IMR-90 (cell line): Measurements from ENCODE around the gene STOX2. TPM values are rescaled to one million over a fixed set of nuclear protein-coding genes. Genes with fewer than 3 reads are reported as not detected.

ENCODE experiments used
- ATAC-seq: fragments of 200-7000 bp; cut with Tn5 transposase; 2 replicates; pipeline ENCODE4 v1.9.1; 2020; ENCODE audit warnings: low read depth, mild to moderate bottlenecking, moderate library complexity
- BruUV-seq: library from RNA; stranded (reverse); fragments of 400-500 nt; replicated peaks from 2 replicates; lab custom pipeline; 2021; lab: Mats Ljungman, UMichigan
- CTCF ChIA-PET: fragments of 300-600 bp; formaldehyde crosslinking; extraction: SDS; loops from one replicate; lab custom pipeline; 2021; ENCODE audit warnings: antibody characterized with exemption; lab: Yijun Ruan, JAX
- POLR2A ChIA-PET: fragments of 300-600 bp; sonication (Branson Sonifier 250); formaldehyde crosslinking; loops from one replicate; lab custom pipeline; 2022; ENCODE audit warnings: antibody characterized with exemption; ENCODE audit not compliant: unreplicated experiment; lab: Charles Lee
- DNase-seq: peaks from one replicate; pipeline ENCODE4 v3.0.0; 2013
- H2AFZ ChIP-seq: replicated peaks from 2 replicates; pipeline ENCODE3; 2013; ENCODE audit warnings: low read length, mild to moderate bottlenecking; ENCODE audit not compliant: poor library complexity
- H2AK5ac ChIP-seq: 2 replicates; pipeline ENCODE4 v1.6.1; 2013; ENCODE audit warnings: low read depth, low read length, inconsistent platforms
- H2AK9ac ChIP-seq: replicated peaks from 2 replicates; pipeline ENCODE3; 2013; ENCODE audit warnings: mild to moderate bottlenecking, low read depth, low read length, moderate library complexity; ENCODE audit not compliant: poor library complexity
- H2BK120ac ChIP-seq: 2 replicates; pipeline ENCODE4 v1.6.1; 2013; ENCODE audit warnings: low read depth, low read length, inconsistent platforms
- H2BK15ac ChIP-seq: 3 replicates; pipeline ENCODE4 v1.6.1; 2013; ENCODE audit warnings: low read depth, low read length, inconsistent platforms
- H2BK20ac ChIP-seq: 2 replicates; pipeline ENCODE4 v1.6.1; 2013; ENCODE audit warnings: low read depth, mild to moderate bottlenecking, inconsistent platforms, low read length, moderate library complexity
- H2BK5ac ChIP-seq: 2 replicates; pipeline ENCODE4 v1.6.1; 2013; ENCODE audit warnings: mild to moderate bottlenecking, low read depth, low read length, inconsistent platforms; ENCODE audit not compliant: poor library complexity, severe bottlenecking
- H3K14ac ChIP-seq: replicated peaks from 2 replicates; pipeline ENCODE4 v1.6.1; 2013; ENCODE audit warnings: low read depth, low read length, inconsistent platforms
- H3K18ac ChIP-seq: 2 replicates; pipeline ENCODE4 v1.6.1; 2013; ENCODE audit warnings: low read depth, low read length, control low read depth
- H3K23ac ChIP-seq: 2 replicates; pipeline ENCODE4 v1.6.1; 2013; ENCODE audit warnings: low read depth, low read length, inconsistent platforms
- H3K27ac ChIP-seq: 2 replicates; pipeline ENCODE4 v1.5.1; 2013; ENCODE audit warnings: mild to moderate bottlenecking, control low read depth, low read length; ENCODE audit not compliant: insufficient read depth
- H3K27me3 ChIP-seq: 2 replicates; pipeline ENCODE4 v1.6.1; 2013; ENCODE audit warnings: low read length; ENCODE audit not compliant: control insufficient read depth, insufficient read depth
- H3K36me3 ChIP-seq: 2 replicates; pipeline ENCODE4 v1.6.1; 2013; ENCODE audit warnings: low read length, mixed read lengths; ENCODE audit not compliant: control insufficient read depth, insufficient read depth
- H3K4ac ChIP-seq: 2 replicates; pipeline ENCODE4 v1.6.1; 2013; ENCODE audit warnings: low read depth, low read length, inconsistent platforms
- H3K4me1 ChIP-seq: 2 replicates; pipeline ENCODE4 v1.6.1; 2013; ENCODE audit warnings: low read length, mixed read lengths; ENCODE audit not compliant: control insufficient read depth, insufficient read depth
- H3K4me2 ChIP-seq: 2 replicates; pipeline ENCODE4 v1.6.1; 2013; ENCODE audit warnings: low read depth, mild to moderate bottlenecking, control low read depth, low read length, moderate library complexity
- H3K4me3 ChIP-seq: 2 replicates; pipeline ENCODE4 v1.5.1; 2013; ENCODE audit warnings: low read depth, mild to moderate bottlenecking, control low read depth, low read length, moderate library complexity; ENCODE audit not compliant: insufficient read depth
- H3K56ac ChIP-seq: 2 replicates; pipeline ENCODE4 v1.6.1; 2013; ENCODE audit warnings: low read length, inconsistent platforms; ENCODE audit not compliant: insufficient read depth; ENCODE audit errors: extremely low read depth
- H3K79me1 ChIP-seq, 2 experiments: 2 replicates each; pipeline ENCODE4 v1.6.1; 2013; ENCODE audit warnings: low read length in 2 of 2, inconsistent platforms in 1 of 2, low read depth in 1 of 2
- H3K9ac ChIP-seq: 2 replicates; pipeline ENCODE4 v1.6.1; 2013; ENCODE audit warnings: low read depth, low read length, control low read depth
- H3K9me1 ChIP-seq: 2 replicates; pipeline ENCODE4 v1.6.1; 2013; ENCODE audit warnings: low read length, inconsistent platforms; ENCODE audit not compliant: insufficient read depth
- H3K9me3 ChIP-seq: 2 replicates; pipeline ENCODE4 v1.6.1; 2013; ENCODE audit warnings: low read length; ENCODE audit not compliant: control insufficient read depth, insufficient read depth
- H4K20me1 ChIP-seq: 2 replicates; pipeline ENCODE4 v1.6.1; 2013; ENCODE audit warnings: low read length, inconsistent platforms; ENCODE audit not compliant: insufficient read depth
- H4K5ac ChIP-seq: 2 replicates; pipeline ENCODE4 v1.6.1; 2013; ENCODE audit warnings: mild to moderate bottlenecking, low read depth, low read length, control low read depth
- H4K8ac ChIP-seq, 2 experiments: 2 replicates each; pipeline ENCODE4 v1.6.1; 2013; ENCODE audit warnings: low read depth in 2 of 2, low read length in 2 of 2, control low read depth in 1 of 2, inconsistent platforms in 1 of 2
- H4K91ac ChIP-seq: 2 replicates; pipeline ENCODE4 v1.6.1; 2013; ENCODE audit warnings: low read depth, low read length, inconsistent platforms; ENCODE audit not compliant: insufficient read depth
- CEBPB ChIP-seq: IDR thresholded peaks from 2 replicates; pipeline ENCODE4 v1.6.1; 2012; ENCODE audit warnings: low read depth, low read length, improper control_type of control experiment
- CHD1 ChIP-seq: IDR thresholded peaks from 2 replicates; pipeline ENCODE4 v1.6.1; 2012; ENCODE audit warnings: low read depth, low read length, improper control_type of control experiment
- FOS ChIP-seq: fragments of 150-350 bp; IDR thresholded peaks from 2 replicates; pipeline ENCODE4 v1.6.1; 2016; ENCODE audit warnings: low read depth, low read length
- MAFK ChIP-seq: IDR thresholded peaks from 2 replicates; pipeline ENCODE4 v1.6.1; 2012; ENCODE audit warnings: low read depth, low read length, improper control_type of control experiment
- MAZ ChIP-seq: IDR thresholded peaks from 2 replicates; pipeline ENCODE4 v1.6.1; 2012; ENCODE audit warnings: low read depth, mild to moderate bottlenecking, low read length, improper control_type of control experiment, moderate library complexity, borderline replicate concordance
- NFE2L2 ChIP-seq: fragments of 150-350 bp; IDR thresholded peaks from 2 replicates; pipeline ENCODE4 v1.6.1; 2016; ENCODE audit warnings: low read depth, mild to moderate bottlenecking, low read length
- POLR2A ChIP-seq: IDR thresholded peaks from 2 replicates; pipeline ENCODE4 v1.6.1; 2012; ENCODE audit warnings: mild to moderate bottlenecking, low read depth, low read length
- RAD21 ChIP-seq: IDR thresholded peaks from 2 replicates; pipeline ENCODE4 v1.6.1; 2012; ENCODE audit warnings: low read length, improper control_type of control experiment
- RCOR1 ChIP-seq: IDR thresholded peaks from 2 replicates; pipeline ENCODE4 v1.6.1; 2012; ENCODE audit warnings: mild to moderate bottlenecking, low read length, improper control_type of control experiment; ENCODE audit not compliant: insufficient replicate concordance
- RFX5 ChIP-seq: IDR thresholded peaks from 2 replicates; pipeline ENCODE4 v1.8.0; 2012; ENCODE audit warnings: low read depth, mild to moderate bottlenecking, low read length, moderate library complexity
- WGBS, 2 experiments: methylation state at CpG; one replicate each; pipeline versions ENCODE4 v1.1.5 to v1.1.7; 2013; ENCODE audit warnings: missing lambda C conversion rate in 2 of 2; ENCODE audit not compliant: insufficient read length in 1 of 2; ENCODE audit errors: extremely low coverage in 2 of 2; 5-methylcytosine and 5-hydroxymethylcytosine counted together
- dilution Hi-C: fragments of 300-500 bp; cut with HindIII; formaldehyde crosslinking; loops from one replicate; pipeline ENCODE4 v1.14.3; 2018; ENCODE audit warnings: low sequenced_read_pairs; ENCODE audit not compliant: unreplicated experiment
- in situ Hi-C: fragments of 300-500 bp; cut with MboI; formaldehyde crosslinking; loops from 3 replicates; pipeline ENCODE4 v1.14.3; 2019; ENCODE audit warnings: low sequenced_read_pairs, inconsistent platforms, mixed read lengths
- intact Hi-C: fragments of 100-400 bp; cut with micrococcal nuclease; formaldehyde crosslinking; loops from 2 replicates; pipeline ENCODE4 v1.10.0; 2022
- polyA plus RNA-seq, 3 experiments: library from polyadenylated mRNA; depleted of rRNA; stranded (reverse); fragments of >200 nt; gene quantifications; 2 replicates each; pipeline ENCODE4 v1.2.3, GENCODE V29; 2012; ENCODE audit warnings: low replicate concordance in 1 of 3
- total RNA-seq: library from RNA; depleted of rRNA; stranded (reverse); fragments of >200 nt; gene quantifications from 2 replicates; pipeline ENCODE4 v1.2.3, GENCODE V29; 2012
- TF ChIP-seq, protein P1 (sequence below): conservative IDR thresholded peaks from 2 replicates; pipeline ENCODE4 v1.5.1; 2012; ENCODE audit warnings: mild to moderate bottlenecking, low read depth, low read length, improper control_type of control experiment
- TF ChIP-seq, protein P2 (sequence below): fragments of 150-350 bp; IDR thresholded peaks from 2 replicates; pipeline ENCODE4 v1.6.1; 2017; ENCODE audit warnings: mild to moderate bottlenecking, antibody characterized with exemption, low read length, low read depth
- TF ChIP-seq, protein P3 (sequence below): fragments of 150-350 bp; IDR thresholded peaks from 2 replicates; pipeline ENCODE4 v1.6.1; 2016; ENCODE audit warnings: low read depth, mild to moderate bottlenecking, low read length, moderate library complexity, borderline replicate concordance

STOX2 gene
- total and polyA plus RNA-seq, 2 of the 4 experiments (the other 2 are of a cell fraction): 1.1 to 5.4 TPM

DNA sequence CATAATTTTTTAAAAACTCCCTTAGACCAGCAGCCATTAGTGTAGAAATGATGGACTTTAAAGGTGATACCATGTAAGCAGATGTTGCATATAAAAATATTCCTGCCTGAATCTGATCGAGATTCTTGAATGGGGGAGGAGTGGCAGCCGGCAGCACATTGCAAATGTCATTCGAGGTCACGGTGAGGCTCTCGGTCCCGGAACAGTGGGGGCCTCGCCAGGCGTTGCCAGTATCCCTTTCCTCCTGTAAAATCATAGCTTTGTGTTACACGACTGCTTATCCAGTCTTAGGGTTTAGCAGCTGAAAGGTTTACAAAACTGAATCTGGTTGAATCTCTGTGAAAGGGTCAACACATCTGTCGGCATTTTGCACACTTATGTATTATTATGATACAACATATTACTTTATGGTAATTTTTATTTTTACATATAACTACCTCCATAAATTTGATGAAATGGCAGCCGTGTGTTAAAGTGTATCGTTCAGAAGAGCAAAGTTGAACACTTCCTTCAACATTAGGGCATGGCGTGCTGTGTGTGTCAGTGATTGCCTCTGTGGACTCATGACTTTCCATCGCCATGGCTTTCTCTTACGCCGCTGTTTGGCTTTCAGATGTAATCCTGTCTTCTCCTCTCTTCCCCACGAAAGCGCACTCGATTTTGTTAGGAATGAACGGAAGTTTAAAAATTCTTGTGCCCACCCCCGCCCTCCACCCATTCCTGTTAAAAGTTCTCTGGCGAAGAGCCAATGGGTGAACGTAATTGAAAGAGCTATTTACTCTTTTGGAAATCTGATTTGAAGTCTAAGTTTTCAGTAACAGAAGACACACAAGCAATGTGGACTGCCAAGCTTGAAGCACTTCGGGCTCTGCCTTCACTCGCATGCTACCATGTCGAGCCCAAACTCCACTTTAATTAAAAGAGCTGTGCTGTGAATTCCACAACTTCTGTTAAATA, 114.8 kb downstream of the STOX2 start:
- Histone ChIP-seq H2AK5ac (peak overlapping the region; percentile 53; the same call in 1 of the 2 replicates), H3K9ac (no peak overlapping the region), H3K14ac (no peak overlapping the region), H3K4me3 (no peak overlapping the region), H2BK20ac (peak overlapping the region; percentile 26), H2BK120ac (peak overlapping the region; percentile 62), H2AK9ac (no peak overlapping the region), H3K27me3 (no peaks in the 10 kb centered on the region), H4K5ac (peak overlapping the region; percentile 70; the same call in 1 of the 2 replicates), H3K23ac (no peak overlapping the region), H4K91ac (peak overlapping the region; percentile 88; the same call in 1 of the 2 replicates), H2AFZ (peak overlapping the region; percentile 13), H3K27ac (peak overlapping the region; percentile 91; the same call in 1 of the 2 replicates), H3K79me1 (no peaks in the 10 kb centered on the region), H3K56ac (no peak overlapping the region), H2BK5ac (peak overlapping the region; percentile 51), H3K4me1 (peaks cover 14% of the 10 kb centered on the region), H4K20me1 (no peaks in the 10 kb centered on the region), H2BK15ac (no peak overlapping the region), H3K18ac (peak overlapping the region; percentile 88), H3K4ac (peak overlapping the region; percentile 60; the same call in 1 of the 2 replicates), H3K9me3 (no peaks in the 10 kb centered on the region), H3K9me1 (no peaks in the 10 kb centered on the region), H4K8ac (0 out of 4 replicates have a peak overlapping the region, but pooled peaks of 1 of the 2 experiments have one; percentile 38), H3K4me2 (no peak overlapping the region), H3K36me3 (peaks cover 2% of the 10 kb centered on the region; the same call in 1 of the 2 replicates)
- dilution Hi-C loops: no loop called here
- intact Hi-C loops: loop anchor here (5.0 kb wide), 3 partner anchors 77 to 178 kb away; partner anchors contain the start of gene STOX2
- POLR2A ChIA-PET: no interaction called here
- no TSS peak for BruUV-seq
- in situ Hi-C loops: no loop called here
- DNase-seq (no peak), ATAC-seq (no peak)
- CTCF ChIA-PET: interaction anchor here (1.5 kb wide), 1 partner anchor 18 kb away, joined by 5 read pairs; no protein-coding TSS in a partner anchor
- 80% methylated on average over 6 of the region's 26 CpGs; no CpG with 5 or more reads in 1 of the 2 experiments for WGBS, 2 experiments
- TF ChIP-seq NFE2L2 (no peak), RCOR1 (no peak), RAD21 (no peak), MAFK (no peak), FOS (no peak), MAZ (no peak), CHD1 (no peak), RFX5 (no peak), POLR2A (no peak), CEBPB (no peak)
- TF ChIP-seq, protein P1, sequence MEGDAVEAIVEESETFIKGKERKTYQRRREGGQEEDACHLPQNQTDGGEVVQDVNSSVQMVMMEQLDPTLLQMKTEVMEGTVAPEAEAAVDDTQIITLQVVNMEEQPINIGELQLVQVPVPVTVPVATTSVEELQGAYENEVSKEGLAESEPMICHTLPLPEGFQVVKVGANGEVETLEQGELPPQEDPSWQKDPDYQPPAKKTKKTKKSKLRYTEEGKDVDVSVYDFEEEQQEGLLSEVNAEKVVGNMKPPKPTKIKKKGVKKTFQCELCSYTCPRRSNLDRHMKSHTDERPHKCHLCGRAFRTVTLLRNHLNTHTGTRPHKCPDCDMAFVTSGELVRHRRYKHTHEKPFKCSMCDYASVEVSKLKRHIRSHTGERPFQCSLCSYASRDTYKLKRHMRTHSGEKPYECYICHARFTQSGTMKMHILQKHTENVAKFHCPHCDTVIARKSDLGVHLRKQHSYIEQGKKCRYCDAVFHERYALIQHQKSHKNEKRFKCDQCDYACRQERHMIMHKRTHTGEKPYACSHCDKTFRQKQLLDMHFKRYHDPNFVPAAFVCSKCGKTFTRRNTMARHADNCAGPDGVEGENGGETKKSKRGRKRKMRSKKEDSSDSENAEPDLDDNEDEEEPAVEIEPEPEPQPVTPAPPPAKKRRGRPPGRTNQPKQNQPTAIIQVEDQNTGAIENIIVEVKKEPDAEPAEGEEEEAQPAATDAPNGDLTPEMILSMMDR: no peak
- TF ChIP-seq, protein P2, sequence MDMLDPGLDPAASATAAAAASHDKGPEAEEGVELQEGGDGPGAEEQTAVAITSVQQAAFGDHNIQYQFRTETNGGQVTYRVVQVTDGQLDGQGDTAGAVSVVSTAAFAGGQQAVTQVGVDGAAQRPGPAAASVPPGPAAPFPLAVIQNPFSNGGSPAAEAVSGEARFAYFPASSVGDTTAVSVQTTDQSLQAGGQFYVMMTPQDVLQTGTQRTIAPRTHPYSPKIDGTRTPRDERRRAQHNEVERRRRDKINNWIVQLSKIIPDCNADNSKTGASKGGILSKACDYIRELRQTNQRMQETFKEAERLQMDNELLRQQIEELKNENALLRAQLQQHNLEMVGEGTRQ: no peak
- TF ChIP-seq, protein P3, sequence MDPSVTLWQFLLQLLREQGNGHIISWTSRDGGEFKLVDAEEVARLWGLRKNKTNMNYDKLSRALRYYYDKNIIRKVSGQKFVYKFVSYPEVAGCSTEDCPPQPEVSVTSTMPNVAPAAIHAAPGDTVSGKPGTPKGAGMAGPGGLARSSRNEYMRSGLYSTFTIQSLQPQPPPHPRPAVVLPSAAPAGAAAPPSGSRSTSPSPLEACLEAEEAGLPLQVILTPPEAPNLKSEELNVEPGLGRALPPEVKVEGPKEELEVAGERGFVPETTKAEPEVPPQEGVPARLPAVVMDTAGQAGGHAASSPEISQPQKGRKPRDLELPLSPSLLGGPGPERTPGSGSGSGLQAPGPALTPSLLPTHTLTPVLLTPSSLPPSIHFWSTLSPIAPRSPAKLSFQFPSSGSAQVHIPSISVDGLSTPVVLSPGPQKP: no peak
